A549 (cell line): ENCODE data around the gene STYXL1. TPM values are rescaled to one million over a fixed set of nuclear protein-coding genes. Genes with fewer than 3 reads are reported as not detected.

Experiments used
- ATAC-seq, 2 experiments: fragments of 200-7000 bp in 1 of 2; fragments of >200 bp in 1 of 2; cut with Nextera tagmentation in 1 of 2; cut with Tn5 transposase in 1 of 2; 3 replicates each; pipeline versions ENCODE4 v1.8.0 to v1.9.1; 2018 to 2020; ENCODE audit warnings: mild to moderate bottlenecking in 1 of 2, moderate library complexity in 1 of 2
- CTCF ChIA-PET: fragments of 300-600 bp; sonication (Branson Sonifier 250); formaldehyde crosslinking; extraction: SDS; loops from one replicate; lab custom pipeline; 2021; ENCODE audit warnings: antibody characterized with exemption, inconsistent platforms; lab: Yijun Ruan, JAX
- POLR2A ChIA-PET: fragments of 350-600 bp; formaldehyde crosslinking; extraction: SDS; loops from one replicate; lab custom pipeline; 2021; ENCODE audit warnings: antibody characterized with exemption, inconsistent platforms; lab: Yijun Ruan, JAX
- DNase-seq, 2 experiments: peaks; one replicate each; pipeline versions ENCODE4 v3.0.0 to v3.0.0-alpha.2; 2011 to 2016; ENCODE audit warnings: low read depth in 1 of 2, low spot score in 1 of 2
- FAIRE-seq: peaks from 2 replicates; lab custom pipeline; 2011; peaks lifted over from hg19 to GRCh38; lab: Jason Lieb, UNC
- H3K27ac ChIP-seq, 2 experiments: fragments of >200 bp; sonication (Bioruptor Twin); formaldehyde crosslinking; 3 replicates each; pipeline ENCODE4 v1.5.1; 2016 to 2017
- H3K4me1 ChIP-seq: fragments of >200 bp; sonication (Bioruptor Twin); formaldehyde crosslinking; 3 replicates; pipeline ENCODE4 v1.6.1; 2016
- H3K4me2 ChIP-seq: fragments of >200 bp; sonication (Bioruptor Twin); formaldehyde crosslinking; 3 replicates; pipeline ENCODE4 v1.6.1; 2016
- H3K4me3 ChIP-seq: fragments of >200 bp; sonication (Bioruptor Twin); formaldehyde crosslinking; 3 replicates; pipeline ENCODE4 v1.5.1; 2016
- H3K9me3 ChIP-seq: fragments of >200 bp; sonication (Bioruptor Twin); formaldehyde crosslinking; 3 replicates; pipeline ENCODE4 v1.6.1; 2016
- BHLHE40 ChIP-seq: IDR thresholded peaks from 2 replicates; pipeline ENCODE4 v1.6.1; 2012; ENCODE audit warnings: low read depth, low read length, inconsistent platforms
- CEBPB ChIP-seq, 2 experiments: fragments of >200 bp in 1 of 2; sonication (Bioruptor Twin) in 1 of 2; formaldehyde crosslinking in 1 of 2; IDR thresholded peaks; 2 replicates each; pipeline ENCODE4 v1.6.1; 2012 to 2016
- EHF ChIP-seq: fragments of 250-450 bp; sonication (Bioruptor Pico); IDR thresholded peaks from 2 replicates; pipeline ENCODE4 v1.5.0; 2020; ENCODE audit warnings: mild to moderate bottlenecking
- EHMT2 ChIP-seq: fragments of 200-600 bp; sonication (generic); IDR thresholded peaks from 2 replicates; pipeline ENCODE4 v1.6.1; 2016; ENCODE audit warnings: antibody characterized with exemption, low read depth, mild to moderate bottlenecking, moderate library complexity
- ELK1 ChIP-seq: fragments of 150-350 bp; IDR thresholded peaks from 2 replicates; pipeline ENCODE4 v1.6.1; 2014; ENCODE audit warnings: low read depth, mild to moderate bottlenecking, low read length
- ESRRA ChIP-seq: fragments of 150-350 bp; IDR thresholded peaks from 2 replicates; pipeline ENCODE4 v1.6.1; 2014; ENCODE audit warnings: mild to moderate bottlenecking, low read length, borderline replicate concordance
- FOSB ChIP-seq: fragments of 250-450 bp; sonication (Bioruptor Pico); IDR thresholded peaks from 2 replicates; pipeline ENCODE4 v1.5.0; 2020; ENCODE audit warnings: mild to moderate bottlenecking, moderate library complexity
- FOXS1 ChIP-seq: fragments of 250-450 bp; sonication (Bioruptor Pico); IDR thresholded peaks from 2 replicates; pipeline ENCODE4 v1.5.0; 2020; ENCODE audit warnings: mild to moderate bottlenecking, moderate library complexity
- GATA3 ChIP-seq: IDR thresholded peaks from 2 replicates; pipeline ENCODE4 v1.6.1; 2012; ENCODE audit warnings: borderline replicate concordance
- HES2 ChIP-seq: fragments of >200 bp; sonication (Bioruptor Twin); formaldehyde crosslinking; IDR thresholded peaks from 2 replicates; pipeline ENCODE4 v1.6.1; 2016
- HEYL ChIP-seq: fragments of 250-450 bp; sonication (Bioruptor Pico); IDR thresholded peaks from 2 replicates; pipeline ENCODE4 v1.8.0; 2021; ENCODE audit warnings: mild to moderate bottlenecking, moderate library complexity
- HMGXB4 ChIP-seq: fragments of 250-450 bp; sonication (Bioruptor Pico); IDR thresholded peaks from 2 replicates; pipeline ENCODE4 v1.5.0; 2021; ENCODE audit warnings: mild to moderate bottlenecking, moderate library complexity, borderline replicate concordance
- HOXA7 ChIP-seq: fragments of 250-450 bp; sonication (Bioruptor Pico); IDR thresholded peaks from 2 replicates; pipeline ENCODE4 v1.5.0; 2020; ENCODE audit warnings: mild to moderate bottlenecking, moderate library complexity
- HOXB13 ChIP-seq: fragments of 250-450 bp; sonication (Bioruptor Pico); IDR thresholded peaks from 2 replicates; pipeline ENCODE4 v1.5.0; 2020; ENCODE audit warnings: low read depth, mild to moderate bottlenecking, moderate library complexity
- HOXB5 ChIP-seq: fragments of 250-450 bp; sonication (Bioruptor Pico); IDR thresholded peaks from 2 replicates; pipeline ENCODE4 v1.5.0; 2020; ENCODE audit warnings: mild to moderate bottlenecking, moderate library complexity
- KDM1A ChIP-seq: fragments of 200-600 bp; sonication (generic); IDR thresholded peaks from 2 replicates; pipeline ENCODE4 v1.6.1; 2016; ENCODE audit warnings: low read depth, mild to moderate bottlenecking
- MAX ChIP-seq: IDR thresholded peaks from 2 replicates; pipeline ENCODE4 v1.6.1; 2012
- MAZ ChIP-seq: fragments of 150-350 bp; IDR thresholded peaks from 2 replicates; pipeline ENCODE4 v1.6.1; 2014; ENCODE audit warnings: antibody characterized with exemption, low read depth, low read length, borderline replicate concordance
- MYC ChIP-seq: IDR thresholded peaks from 2 replicates; pipeline ENCODE4 v1.6.1; 2012; ENCODE audit warnings: mild to moderate bottlenecking, inconsistent platforms, low read length, improper control_type of control experiment, borderline replicate concordance
- NPAS2 ChIP-seq: fragments of 250-450 bp; sonication (Bioruptor Pico); IDR thresholded peaks from 2 replicates; pipeline ENCODE4 v1.8.0; 2022; ENCODE audit warnings: mild to moderate bottlenecking, moderate library complexity, borderline replicate concordance
- POLR2A ChIP-seq: IDR thresholded peaks from 2 replicates; pipeline ENCODE4 v1.6.1; 2012; ENCODE audit warnings: mild to moderate bottlenecking, low read length
- RAD21 ChIP-seq, 2 experiments: fragments of >200 bp in 1 of 2; sonication (Bioruptor Twin) in 1 of 2; formaldehyde crosslinking in 1 of 2; IDR thresholded peaks in 1 of 2; conservative IDR thresholded peaks in 1 of 2; 2 replicates in 1 of 2; 3 replicates in 1 of 2; pipeline ENCODE4 v1.6.1; 2012 to 2018; ENCODE audit warnings: inconsistent platforms in 1 of 2
- RARB ChIP-seq: fragments of 250-450 bp; sonication (Bioruptor Pico); IDR thresholded peaks from 2 replicates; pipeline ENCODE4 v1.8.0; 2021; ENCODE audit warnings: mild to moderate bottlenecking, moderate library complexity
- RCOR1 ChIP-seq: fragments of 150-350 bp; IDR thresholded peaks from 2 replicates; pipeline ENCODE4 v1.6.1; 2014; ENCODE audit warnings: antibody characterized with exemption, low read length, low read depth
- RFX5 ChIP-seq: fragments of 450-650 bp; IDR thresholded peaks from 2 replicates; pipeline ENCODE4 v1.7.1; 2014; ENCODE audit warnings: antibody characterized with exemption, mild to moderate bottlenecking, moderate library complexity
- SREBF2 ChIP-seq: fragments of 450-650 bp; IDR thresholded peaks from 2 replicates; pipeline ENCODE4 v1.6.1; 2014; ENCODE audit warnings: mild to moderate bottlenecking, moderate library complexity
- TFCP2L1 ChIP-seq: fragments of 250-450 bp; sonication (Bioruptor Pico); IDR thresholded peaks from 2 replicates; pipeline ENCODE4 v1.5.0; 2021; ENCODE audit warnings: mild to moderate bottlenecking
- TP53 ChIP-seq: fragments of 250-450 bp; sonication (Bioruptor Pico); IDR thresholded peaks from 2 replicates; pipeline ENCODE4 v1.5.0; 2021; ENCODE audit warnings: mild to moderate bottlenecking, moderate library complexity
- USF2 ChIP-seq: fragments of 450-650 bp; IDR thresholded peaks from 2 replicates; pipeline ENCODE4 v1.6.1; 2014; ENCODE audit warnings: antibody characterized with exemption
- ZC3H11A ChIP-seq: fragments of 450-650 bp; IDR thresholded peaks from 2 replicates; pipeline ENCODE4 v1.6.1; 2014; ENCODE audit warnings: antibody characterized with exemption, mild to moderate bottlenecking
- ZSCAN20 ChIP-seq: fragments of 250-450 bp; sonication (Bioruptor Pico); IDR thresholded peaks from 2 replicates; pipeline ENCODE4 v1.8.0; 2022; ENCODE audit warnings: mild to moderate bottlenecking, moderate library complexity
- WGBS: methylation state at CpG from one replicate; pipeline ENCODE4 v1.1.6; 2017; ENCODE audit errors: missing lambda C conversion rate; 5-methylcytosine and 5-hydroxymethylcytosine counted together
- polyA plus RNA-seq, 4 experiments: library from polyadenylated mRNA; depleted of rRNA in 3 of 4; stranded (reverse); fragments of >200 nt; fragmentation: RNase III in 1 of 4; extraction: RNeasy Plus Mini Kit Qiagen cat#74134 plus additional on column Dnase treatment in 1 of 4; gene quantifications; 2 replicates in 3 of 4; 3 replicates in 1 of 4; pipeline ENCODE4 v1.2.3, GENCODE V29; 2011 to 2017

STYXL1 gene
- polyA plus RNA-seq, 2 of the 4 experiments (the other 2 are of a cell fraction): 36.0 to 76.8 TPM

GRCh38 chr7:75998038-75998437 lies 49.8 kb downstream of the STYXL1 start:
- Histone ChIP-seq H3K4me3 (no peak overlapping the region), H3K27ac (no peak overlapping the region), H3K4me1 (peaks cover 9% of the 10 kb centered on the region), H3K4me2 (no peak overlapping the region)
- 95% methylated on average over 1 of the region's 1 CpG for WGBS
- CTCF ChIA-PET: no interaction called here
- no peak for ATAC-seq
- DNase-seq: no peak
- no peak for TF ChIP-seq KDM1A
- no peak for TF ChIP-seq HOXB13 (CRISPR knock-in tag)
- no peak for TF ChIP-seq HMGXB4 (CRISPR knock-in tag)
- no peak for TF ChIP-seq HOXB5 (CRISPR knock-in tag)
- no peak for TF ChIP-seq EHF
- TF ChIP-seq MAZ: no peak
- no peak for TF ChIP-seq RFX5
- TF ChIP-seq, all 56 proteins: peak for 0
- H3K9me3 ChIP-seq: no peaks in the 10 kb centered on the region
- POLR2A ChIA-PET: no interaction called here
- FAIRE-seq: no peak

- Histone ChIP-seq H3K27ac (no peak overlapping the region), H3K9me3 (no peaks in the 10 kb centered on the region), H3K4me1 (peaks cover 12% of the 10 kb centered on the region), H3K4me3 (no peak overlapping the region), H3K4me2 (no peak overlapping the region)
- ChIA-PET CTCF (interaction anchor here (1.0 kb wide), 1 partner anchor 10 kb away, joined by 3 read pairs; no protein-coding TSS in a partner anchor), POLR2A (no interaction called here)
- DNase-seq (no peak), ATAC-seq (no peak), FAIRE-seq (no peak)
- WGBS: 61% methylated on average over 4 of the region's 4 CpGs
- TF ChIP-seq ELK1 (no peak), ZSCAN20 (no peak), BHLHE40 (no peak), NPAS2 (CRISPR knock-in tag) (no peak), RAD21 (conservative IDR thresholded peaks at IDR 0.05 in 1 of 2, IDR thresholded peaks at IDR 0.05 in 1 of 2) (no peak), USF2 (no peak), HOXB13 (CRISPR knock-in tag) (no peak), POLR2A (no peak), CEBPB (IDR thresholded peaks at IDR 0.05) (no peak), RCOR1 (no peak), HEYL (no peak), MYC (no peak), FOSB (CRISPR knock-in tag) (no peak), TP53 (CRISPR knock-in tag) (no peak), KDM1A (no peak)
Observed at GRCh38 chr7:75996476-75996875, 51.3 kb downstream of the STYXL1 start.

GRCh38 chr7:75995996-75996395 lies 51.8 kb downstream of the STYXL1 start:
- WGBS: 90% methylated on average over 5 of the region's 5 CpGs
- Histone ChIP-seq H3K4me2 (no peak overlapping the region), H3K9me3 (no peaks in the 10 kb centered on the region), H3K27ac (no peak overlapping the region), H3K4me3 (no peak overlapping the region), H3K4me1 (peaks cover 17% of the 10 kb centered on the region)
- no peak for ATAC-seq
- POLR2A ChIA-PET: no interaction called here
- no peak for FAIRE-seq
- TF ChIP-seq POLR2A (no peak), TFCP2L1 (CRISPR knock-in tag) (no peak), FOXS1 (CRISPR knock-in tag) (no peak), MAZ (no peak), RARB (CRISPR knock-in tag) (no peak), HOXB13 (CRISPR knock-in tag) (no peak), SREBF2 (no peak), HES2 (no peak), ESRRA (no peak), EHF (no peak), GATA3 (no peak), HOXA7 (CRISPR knock-in tag) (no peak), MAX (no peak), ZC3H11A (no peak), HOXB5 (CRISPR knock-in tag) (no peak), EHMT2 (no peak)
- CTCF ChIA-PET: interaction anchor here (1.0 to 1.1 kb wide), 2 partner anchors 11 to 24 kb away, joined by 3 to 4 read pairs; no protein-coding TSS in a partner anchor
- no peak for DNase-seq
